Activated CD8-positive, alpha-beta memory T cell treated with anti-CD3 and anti-CD28 coated beads, Interleukin-2, amount 10 ng/mL, durations not matched to agents 7 days and 5 days (primary cell): ENCODE data around the gene CELF4. TPM values are rescaled to one million over a fixed set of nuclear protein-coding genes. Genes with fewer than 3 reads are reported as not detected.
A peak's percentile ranks its signal among the peaks of the same experiment; 100 is the strongest.

ENCODE experiments used
- ATAC-seq: fragments of 150-1000 bp; cut with Tn5 transposase; one replicate; pipeline ENCODE4 v1.10.0; 2021; ENCODE audit warnings: moderate library complexity
- CTCF ChIA-PET: fragments of 350-600 bp; sonication (Branson Sonifier 250); formaldehyde crosslinking; loops from one replicate; lab custom pipeline; 2021; ENCODE audit warnings: antibody characterized with exemption; lab: Charles Lee
- DNase-seq: peaks from one replicate; pipeline ENCODE4 v3.0.0-alpha.2; 2020
- H3K27ac Mint-ChIP-seq: one replicate; pipeline ENCODE4 v1.8.0; 2021; ENCODE audit warnings: mild to moderate bottlenecking, mixed read lengths
- H3K27me3 Mint-ChIP-seq: one replicate; pipeline ENCODE4 v1.8.0; 2021; ENCODE audit warnings: mixed read lengths
- H3K36me3 Mint-ChIP-seq: one replicate; pipeline ENCODE4 v1.8.0; 2021; ENCODE audit warnings: mild to moderate bottlenecking, mixed read lengths
- H3K4me1 Mint-ChIP-seq: one replicate; pipeline ENCODE4 v1.8.0; 2021; ENCODE audit warnings: mixed read lengths
- H3K4me3 Mint-ChIP-seq: one replicate; pipeline ENCODE4 v1.8.0; 2021; ENCODE audit warnings: mild to moderate bottlenecking, moderate library complexity, mixed read lengths
- H3K9me3 Mint-ChIP-seq: one replicate; pipeline ENCODE4 v1.8.0; 2022; ENCODE audit warnings: low read depth, mixed read lengths
- total RNA-seq, 2 experiments: library from RNA; stranded (reverse); gene quantifications; one replicate each; pipeline ENCODE4 v1.2.3, GENCODE V29; 2021

CELF4 gene
- total RNA-seq, 2 experiments from 2014 or later, result not detected

- CTCF ChIA-PET, result no interaction called here
- H3K36me3 Mint-ChIP-seq, result no peaks in the 10 kb centered on the region
- no peaks in the 10 kb centered on the region for H3K9me3 Mint-ChIP-seq
- peaks cover 10% of the 10 kb centered on the region for H3K27me3 Mint-ChIP-seq
- no peak overlapping the region for H3K4me3 Mint-ChIP-seq
- H3K27ac Mint-ChIP-seq, result no peak overlapping the region
- DNase-seq (peak; percentile 60), ATAC-seq (peak; percentile 39)
- H3K4me1 Mint-ChIP-seq, result no peaks in the 10 kb centered on the region
Observed at GRCh38 chr18:37537868-37538525, 27.6 kb downstream of the CELF4 start.

- Mint-ChIP-seq H3K4me1 (no peaks in the 10 kb centered on the region), H3K27ac (no peak overlapping the region), H3K27me3 (peaks cover 10% of the 10 kb centered on the region), H3K9me3 (no peaks in the 10 kb centered on the region), H3K36me3 (no peaks in the 10 kb centered on the region), H3K4me3 (no peak overlapping the region)
- DNase-seq (no peak), ATAC-seq (no peak)
- CTCF ChIA-PET, result no interaction called here
Observed at GRCh38 chr18:37536656-37537055, 28.9 kb downstream of the CELF4 start.

DNA sequence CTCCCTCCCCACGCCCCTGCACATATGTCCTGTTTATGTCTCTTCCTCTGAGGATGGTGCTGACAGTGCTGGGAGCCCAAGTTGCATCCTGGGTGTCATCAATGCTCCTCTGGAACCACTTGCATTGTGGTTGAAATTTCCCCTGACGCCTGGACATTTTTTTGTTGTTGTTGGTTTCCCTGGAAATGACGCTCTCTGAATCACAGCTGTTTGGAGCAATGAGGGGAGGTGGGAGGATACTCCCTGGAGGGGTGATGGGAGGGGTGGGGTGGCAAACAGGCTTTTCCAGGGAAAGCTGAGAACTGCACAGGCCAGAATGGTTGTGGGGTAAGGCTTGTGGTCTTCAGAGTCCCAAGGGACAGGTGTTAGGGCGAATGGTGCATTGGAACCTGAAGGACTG is 29.6 kb downstream of the CELF4 start:
- H3K27ac Mint-ChIP-seq, result no peak overlapping the region
- H3K4me3 Mint-ChIP-seq, result no peak overlapping the region
- H3K9me3 Mint-ChIP-seq, result no peaks in the 10 kb centered on the region
- CTCF ChIA-PET, result no interaction called here
- no peaks in the 10 kb centered on the region for H3K4me1 Mint-ChIP-seq
- ATAC-seq (no peak), DNase-seq (no peak)
- H3K36me3 Mint-ChIP-seq, result no peaks in the 10 kb centered on the region
- H3K27me3 Mint-ChIP-seq, result peaks cover 10% of the 10 kb centered on the region

DNA sequence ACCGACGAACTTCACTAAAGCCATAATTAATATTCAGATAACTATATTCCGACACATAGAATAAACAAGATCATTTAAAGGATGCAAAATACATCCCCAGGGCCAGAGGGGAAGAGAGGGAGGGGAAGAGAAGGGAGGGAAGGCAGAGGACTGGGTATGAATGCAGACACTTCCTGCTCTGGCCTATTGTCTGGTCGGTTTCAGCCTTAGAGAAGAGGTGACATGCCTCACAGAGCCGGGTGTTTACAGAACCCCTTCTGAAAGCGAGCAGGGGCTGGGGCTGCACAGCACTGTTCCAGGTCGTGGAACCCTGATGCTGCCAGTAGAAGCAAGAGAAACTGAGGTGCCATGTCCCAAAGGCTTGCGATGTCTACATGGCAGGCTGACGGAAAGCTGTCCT is 31.0 kb downstream of the CELF4 start:
- Mint-ChIP-seq H3K4me1 (no peaks in the 10 kb centered on the region), H3K27ac (no peak overlapping the region), H3K4me3 (no peak overlapping the region), H3K36me3 (no peaks in the 10 kb centered on the region), H3K9me3 (no peaks in the 10 kb centered on the region), H3K27me3 (peaks cover 10% of the 10 kb centered on the region)
- no peak for ATAC-seq
- DNase-seq, result no peak
- CTCF ChIA-PET, result no interaction called here

GRCh38 chr18:37533647-37534584 is 31.7 kb downstream of the CELF4 start:
- Mint-ChIP-seq H3K9me3 (no peaks in the 10 kb centered on the region), H3K27me3 (peaks cover 9% of the 10 kb centered on the region), H3K4me1 (no peaks in the 10 kb centered on the region), H3K4me3 (no peak overlapping the region), H3K36me3 (no peaks in the 10 kb centered on the region), H3K27ac (no peak overlapping the region)
- CTCF ChIA-PET, result no interaction called here
- ATAC-seq, result no peak
- DNase-seq, result no peak

DNA sequence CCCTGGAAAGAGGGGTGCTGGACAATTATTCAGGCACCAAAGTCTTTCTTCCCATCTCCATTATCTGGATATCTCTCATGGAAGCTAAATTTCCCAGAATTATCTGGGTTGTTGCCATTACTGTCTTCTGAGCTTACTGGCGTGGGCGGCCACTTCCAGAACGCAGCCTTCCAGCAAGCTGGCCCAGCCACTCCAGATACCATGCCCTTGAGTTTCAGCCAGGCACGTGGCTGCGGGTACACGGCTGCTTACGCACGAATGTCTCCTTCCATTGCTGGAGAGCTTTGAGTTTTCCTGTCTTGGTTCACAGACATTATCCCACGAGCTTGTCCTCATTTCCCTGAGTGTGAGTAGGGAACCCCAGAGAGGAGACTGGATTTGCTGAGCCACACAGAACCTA is 32.7 kb downstream of the CELF4 start:
- ATAC-seq (no peak), DNase-seq (no peak)
- Mint-ChIP-seq H3K4me3 (no peak overlapping the region), H3K36me3 (no peaks in the 10 kb centered on the region), H3K4me1 (no peaks in the 10 kb centered on the region), H3K27me3 (no peaks in the 10 kb centered on the region), H3K9me3 (no peaks in the 10 kb centered on the region), H3K27ac (no peak overlapping the region)
- CTCF ChIA-PET, result no interaction called here

- H3K27me3 Mint-ChIP-seq, result peaks cover 25% of the 10 kb centered on the region
- no peaks in the 10 kb centered on the region for H3K4me1 Mint-ChIP-seq
- no peak overlapping the region for H3K4me3 Mint-ChIP-seq
- DNase-seq (no peak), ATAC-seq (no peak)
- no peaks in the 10 kb centered on the region for H3K9me3 Mint-ChIP-seq
- no peaks in the 10 kb centered on the region for H3K36me3 Mint-ChIP-seq
- H3K27ac Mint-ChIP-seq, result no peak overlapping the region
- CTCF ChIA-PET, result no interaction called here
Observed at GRCh38 chr18:37529863-37530262, 35.7 kb downstream of the CELF4 start.

DNA sequence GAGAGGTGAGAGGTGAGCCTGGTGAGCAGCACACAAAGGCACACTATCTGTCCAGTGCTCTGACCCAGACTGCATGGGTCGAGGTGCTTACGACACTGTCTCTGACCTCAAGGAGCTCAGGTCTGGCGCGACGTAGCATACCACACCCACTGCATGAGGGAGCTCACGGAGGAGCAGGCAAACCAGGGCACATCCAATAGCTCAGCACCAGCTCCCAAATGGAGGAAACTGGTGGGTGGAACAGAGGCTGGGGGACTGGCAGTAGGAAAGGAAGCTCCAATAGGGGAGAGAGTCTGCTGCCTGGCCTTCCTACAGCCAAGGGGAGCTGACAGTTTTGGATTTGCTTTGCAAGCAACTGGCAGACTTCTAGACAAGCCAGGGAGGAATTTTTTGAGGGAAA is 36.3 kb downstream of the CELF4 start:
- no peak for ATAC-seq
- Mint-ChIP-seq H3K9me3 (no peaks in the 10 kb centered on the region), H3K36me3 (no peaks in the 10 kb centered on the region), H3K4me1 (no peaks in the 10 kb centered on the region), H3K27ac (no peak overlapping the region), H3K27me3 (peaks cover 28% of the 10 kb centered on the region), H3K4me3 (no peak overlapping the region)
- CTCF ChIA-PET, result no interaction called here
- DNase-seq, result no peak

GRCh38 chr18:37527395-37527794 is 38.2 kb downstream of the CELF4 start:
- H3K27me3 Mint-ChIP-seq, result peaks cover 39% of the 10 kb centered on the region
- ATAC-seq, result no peak
- no peak overlapping the region for H3K4me3 Mint-ChIP-seq

DNA sequence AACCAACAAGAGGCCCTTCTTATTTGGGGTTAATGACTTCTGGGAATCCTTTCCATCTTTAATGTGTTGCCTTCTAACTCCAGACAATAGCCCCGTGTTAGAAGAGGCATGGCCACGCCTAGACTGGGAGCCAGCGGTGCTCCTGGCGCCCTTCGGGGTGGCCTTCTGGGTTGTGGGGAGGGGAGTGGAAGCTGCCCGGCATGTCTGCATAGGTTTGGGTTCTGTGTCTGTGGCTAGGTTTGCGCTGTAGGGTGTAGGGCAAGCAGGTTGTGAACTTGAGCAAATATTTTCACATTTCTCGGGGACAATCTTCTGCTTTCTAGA is 40.4 kb downstream of the CELF4 start:
- H3K27me3 Mint-ChIP-seq, result peaks cover 39% of the 10 kb centered on the region
- DNase-seq, result no peak
- no peak overlapping the region for H3K27ac Mint-ChIP-seq
- no peak for ATAC-seq
- no peak overlapping the region for H3K4me3 Mint-ChIP-seq
- no peaks in the 10 kb centered on the region for H3K36me3 Mint-ChIP-seq
- H3K9me3 Mint-ChIP-seq, result no peaks in the 10 kb centered on the region
- no peaks in the 10 kb centered on the region for H3K4me1 Mint-ChIP-seq
- CTCF ChIA-PET, result no interaction called here

More at GRCh38 chr18:37527395-37527794, 38.2 kb downstream of the CELF4 start:
- no peak overlapping the region for H3K27ac Mint-ChIP-seq
- no peaks in the 10 kb centered on the region for H3K4me1 Mint-ChIP-seq
- CTCF ChIA-PET, result no interaction called here
- H3K9me3 Mint-ChIP-seq, result no peaks in the 10 kb centered on the region
- no peaks in the 10 kb centered on the region for H3K36me3 Mint-ChIP-seq
- DNase-seq, result no peak

DNA sequence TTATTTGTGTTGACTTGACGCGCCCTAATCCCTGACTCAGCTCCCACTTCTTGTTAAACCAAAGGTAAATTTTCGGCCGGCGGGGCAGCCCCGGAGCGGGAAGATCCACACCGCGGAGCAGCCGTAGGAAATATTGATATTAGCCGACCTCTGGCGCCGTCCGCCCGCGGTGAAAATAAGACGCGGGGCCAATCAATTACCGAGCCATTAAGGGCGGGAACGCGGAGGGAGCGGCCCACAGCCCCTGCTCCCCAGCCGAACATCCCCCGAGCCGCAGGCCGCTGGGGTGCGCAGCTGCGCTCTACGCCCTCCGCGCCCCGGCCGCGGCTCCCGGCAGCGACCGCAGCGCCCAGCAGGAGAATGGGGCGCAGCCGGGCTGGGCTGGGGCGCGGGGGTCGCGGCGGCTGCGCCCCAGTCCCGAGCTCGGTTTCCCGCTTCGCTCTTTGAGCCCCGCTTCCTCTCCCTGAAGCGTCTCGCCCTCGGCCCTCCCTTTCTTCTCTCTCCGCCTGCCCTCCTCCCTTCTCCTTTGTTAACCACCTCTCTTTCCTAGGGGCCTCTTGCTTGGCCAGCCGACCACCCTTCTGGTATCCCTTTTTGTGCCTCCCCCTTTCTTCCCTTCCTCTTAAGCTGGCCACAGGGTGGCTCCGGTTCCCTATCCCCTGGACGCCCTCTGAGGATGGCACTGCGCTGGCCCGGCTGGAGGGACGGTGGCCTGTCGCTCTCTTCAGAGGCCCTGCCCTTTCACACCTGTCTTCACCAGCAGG is 40.9 kb downstream of the CELF4 start:
- no peak for ATAC-seq
- peaks cover 39% of the 10 kb centered on the region for H3K27me3 Mint-ChIP-seq
- no peak overlapping the region for H3K4me3 Mint-ChIP-seq
- H3K36me3 Mint-ChIP-seq, result no peaks in the 10 kb centered on the region
- no peak for DNase-seq
- CTCF ChIA-PET, result no interaction called here
- no peak overlapping the region for H3K27ac Mint-ChIP-seq
- no peaks in the 10 kb centered on the region for H3K4me1 Mint-ChIP-seq
- H3K9me3 Mint-ChIP-seq, result no peaks in the 10 kb centered on the region

GRCh38 chr18:37524139-37524497 is 41.5 kb downstream of the CELF4 start:
- H3K27ac Mint-ChIP-seq, result no peak overlapping the region
- H3K9me3 Mint-ChIP-seq, result no peaks in the 10 kb centered on the region
- H3K4me1 Mint-ChIP-seq, result no peaks in the 10 kb centered on the region
- CTCF ChIA-PET, result no interaction called here
- DNase-seq (no peak), ATAC-seq (no peak)
- peaks cover 39% of the 10 kb centered on the region for H3K27me3 Mint-ChIP-seq
- H3K36me3 Mint-ChIP-seq, result no peaks in the 10 kb centered on the region
- H3K4me3 Mint-ChIP-seq, result no peak overlapping the region

DNA sequence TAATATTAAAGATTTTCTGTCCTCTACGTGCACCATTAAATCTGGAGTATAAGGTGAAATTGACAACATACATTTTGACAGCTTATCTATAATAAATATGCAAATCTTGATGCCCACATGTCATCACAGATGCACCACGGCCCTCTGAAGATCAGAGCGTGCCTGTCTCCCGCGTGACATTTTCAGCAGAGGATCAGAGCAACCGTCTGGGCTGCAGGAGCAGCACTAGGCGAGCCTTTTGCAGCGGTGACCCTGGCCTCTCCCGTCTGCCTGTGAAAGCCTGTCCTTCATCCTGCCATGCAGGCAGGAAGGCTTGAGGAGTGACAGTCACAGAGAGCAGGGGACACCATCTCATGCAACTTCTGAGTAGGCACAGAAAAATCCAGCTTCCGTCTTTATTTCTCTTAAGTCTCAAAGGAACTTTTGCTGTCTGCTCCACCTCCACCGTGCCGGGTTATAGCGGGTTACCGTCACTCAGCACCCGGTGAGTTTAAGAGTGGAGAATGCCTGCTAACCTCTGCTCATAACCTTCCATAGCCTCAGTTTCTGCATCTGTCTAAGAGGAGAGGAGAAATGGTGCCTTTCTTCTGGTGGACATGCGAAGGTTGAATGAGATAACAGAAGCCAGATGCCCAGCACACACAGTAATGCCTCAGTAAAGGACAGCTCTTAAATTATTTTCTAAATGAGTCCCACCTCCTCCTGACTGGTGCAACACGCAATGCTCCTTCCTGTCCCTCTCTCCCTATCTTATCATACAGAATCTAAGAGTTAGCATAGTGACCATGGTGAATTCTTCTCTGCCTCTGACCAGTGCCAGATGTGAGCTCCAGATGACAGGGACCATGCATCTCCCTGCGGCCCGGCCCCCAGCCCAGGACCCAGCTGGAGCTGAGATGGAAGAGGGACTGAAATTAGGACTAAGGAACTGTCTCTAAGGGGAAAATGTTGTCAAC is 43.8 kb downstream of the CELF4 start:
- peaks cover 30% of the 10 kb centered on the region for H3K27me3 Mint-ChIP-seq
- no peaks in the 10 kb centered on the region for H3K36me3 Mint-ChIP-seq
- no peak overlapping the region for H3K4me3 Mint-ChIP-seq
- no peak overlapping the region for H3K27ac Mint-ChIP-seq
- CTCF ChIA-PET, result no interaction called here
- no peaks in the 10 kb centered on the region for H3K4me1 Mint-ChIP-seq
- DNase-seq (no peak), ATAC-seq (no peak)
- no peaks in the 10 kb centered on the region for H3K9me3 Mint-ChIP-seq
